Measurements from ENCODE around the gene NPIPB9. TPM values are rescaled to one million over a fixed set of nuclear protein-coding genes. Genes with fewer than 3 reads are reported as not detected.
"Not testable (repeated sequence)": the region's sequence is repeated elsewhere in the genome, so short reads cannot be mapped to it uniquely, and the experiment has no call there.

The NPIPB9 gene
- total RNA-seq, 2 donors from 2014 or later, result 3.3 to 4.8 TPM

- H3K9ac ChIP-seq (ENCODE audit: extremely low read depth, low read length, poor library complexity, severe bottlenecking); H3K27ac Mint-ChIP-seq; H3K9me3 ChIP-seq (ENCODE audit: control insufficient read depth, low read length); DNase-seq; H3K36me3 ChIP-seq (ENCODE audit: control insufficient read depth, insufficient read depth, low read length); H3K27ac ChIP-seq (ENCODE audit: low read depth, low read length); H3K27me3 ChIP-seq (ENCODE audit: control insufficient read depth, insufficient read depth, low read length, poor library complexity, severe bottlenecking); H3K36me3 Mint-ChIP-seq (ENCODE audit: low read depth); H3K27me3 Mint-ChIP-seq (ENCODE audit: insufficient read depth); H3K4me3 Mint-ChIP-seq; H3K4me1 Mint-ChIP-seq; H3K9me3 Mint-ChIP-seq; H3K4me3 ChIP-seq (ENCODE audit: low read length); H3K4me1 ChIP-seq (ENCODE audit: control insufficient read depth, insufficient read depth, low read length): not testable (repeated sequence)
- no CpG with 5 or more reads among the region's 9 CpGs for WGBS, 2 experiments (ENCODE audit: insufficient coverage in 1 of 2, insufficient read length in 1 of 2)
Measured at GRCh38 chr16:28739787-28740186, 11.8 kb upstream of the NPIPB9 start.

- not testable (repeated sequence) for H3K36me3 ChIP-seq (ENCODE audit: control insufficient read depth, insufficient read depth, low read length); H3K27ac Mint-ChIP-seq; H3K9me3 ChIP-seq (ENCODE audit: control insufficient read depth, low read length); H3K36me3 Mint-ChIP-seq (ENCODE audit: low read depth); H3K4me3 ChIP-seq (ENCODE audit: low read length); H3K27me3 Mint-ChIP-seq (ENCODE audit: insufficient read depth); H3K27me3 ChIP-seq (ENCODE audit: control insufficient read depth, insufficient read depth, low read length, poor library complexity, severe bottlenecking); DNase-seq; H3K9me3 Mint-ChIP-seq; H3K4me1 ChIP-seq (ENCODE audit: control insufficient read depth, insufficient read depth, low read length); H3K27ac ChIP-seq (ENCODE audit: low read depth, low read length); H3K9ac ChIP-seq (ENCODE audit: extremely low read depth, low read length, poor library complexity, severe bottlenecking); H3K4me1 Mint-ChIP-seq
- peak overlapping the region; percentile 40 for H3K4me3 Mint-ChIP-seq
- no CpG with 5 or more reads among the region's 27 CpGs for WGBS, 2 experiments (ENCODE audit: insufficient coverage in 1 of 2, insufficient read length in 1 of 2)
Measured at GRCh38 chr16:28740631-28741030, 11.0 kb upstream of the NPIPB9 start.

GRCh38 chr16:28741295-28741694 lies 10.3 kb upstream of the NPIPB9 start:
- not testable (repeated sequence) for H3K4me3 Mint-ChIP-seq; H3K27me3 ChIP-seq (ENCODE audit: control insufficient read depth, insufficient read depth, low read length, poor library complexity, severe bottlenecking); H3K36me3 Mint-ChIP-seq (ENCODE audit: low read depth); H3K9me3 ChIP-seq (ENCODE audit: control insufficient read depth, low read length); H3K27me3 Mint-ChIP-seq (ENCODE audit: insufficient read depth); H3K9ac ChIP-seq (ENCODE audit: extremely low read depth, low read length, poor library complexity, severe bottlenecking); H3K4me3 ChIP-seq (ENCODE audit: low read length); H3K27ac Mint-ChIP-seq; H3K4me1 Mint-ChIP-seq; H3K9me3 Mint-ChIP-seq; H3K27ac ChIP-seq (ENCODE audit: low read depth, low read length); H3K4me1 ChIP-seq (ENCODE audit: control insufficient read depth, insufficient read depth, low read length); H3K36me3 ChIP-seq (ENCODE audit: control insufficient read depth, insufficient read depth, low read length)
- DNase-seq, result peak; percentile 8
- WGBS, 2 experiments (ENCODE audit: insufficient coverage in 1 of 2, insufficient read length in 1 of 2), result no CpG with 5 or more reads among the region's 9 CpGs

GRCh38 chr16:28746618-28747350 lies 4.8 kb upstream of the NPIPB9 start:
- not testable (repeated sequence) for H3K9me3 ChIP-seq (ENCODE audit: control insufficient read depth, low read length); H3K27ac ChIP-seq (ENCODE audit: low read depth, low read length); H3K9me3 Mint-ChIP-seq; H3K9ac ChIP-seq (ENCODE audit: extremely low read depth, low read length, poor library complexity, severe bottlenecking); H3K27me3 Mint-ChIP-seq (ENCODE audit: insufficient read depth); H3K4me3 ChIP-seq (ENCODE audit: low read length); H3K36me3 ChIP-seq (ENCODE audit: control insufficient read depth, insufficient read depth, low read length); H3K27ac Mint-ChIP-seq; H3K36me3 Mint-ChIP-seq (ENCODE audit: low read depth); H3K4me1 ChIP-seq (ENCODE audit: control insufficient read depth, insufficient read depth, low read length); H3K4me3 Mint-ChIP-seq; H3K27me3 ChIP-seq (ENCODE audit: control insufficient read depth, insufficient read depth, low read length, poor library complexity, severe bottlenecking); H3K4me1 Mint-ChIP-seq
- DNase-seq, result peak; percentile 19
- WGBS, 2 experiments (ENCODE audit: insufficient coverage in 1 of 2, insufficient read length in 1 of 2), result 90% methylated on average over 12 of the region's 62 CpGs; no CpG with 5 or more reads in 1 of the 2 experiments

- not testable (repeated sequence) for H3K27ac Mint-ChIP-seq; DNase-seq; H3K4me3 Mint-ChIP-seq; H3K4me1 ChIP-seq (ENCODE audit: control insufficient read depth, insufficient read depth, low read length); H3K27ac ChIP-seq (ENCODE audit: low read depth, low read length); H3K9me3 ChIP-seq (ENCODE audit: control insufficient read depth, low read length); H3K27me3 Mint-ChIP-seq (ENCODE audit: insufficient read depth); H3K36me3 ChIP-seq (ENCODE audit: control insufficient read depth, insufficient read depth, low read length); H3K4me1 Mint-ChIP-seq; H3K4me3 ChIP-seq (ENCODE audit: low read length); H3K9ac ChIP-seq (ENCODE audit: extremely low read depth, low read length, poor library complexity, severe bottlenecking); H3K9me3 Mint-ChIP-seq; H3K36me3 Mint-ChIP-seq (ENCODE audit: low read depth); H3K27me3 ChIP-seq (ENCODE audit: control insufficient read depth, insufficient read depth, low read length, poor library complexity, severe bottlenecking)
- 33% methylated on average over 16 of the region's 33 CpGs; no CpG with 5 or more reads in 1 of the 2 experiments for WGBS, 2 experiments (ENCODE audit: insufficient coverage in 1 of 2, insufficient read length in 1 of 2)
- TF ChIP-seq CTCF (conservative IDR thresholded peaks at IDR 0.05), result peak; percentile 44
Measured at GRCh38 chr16:28749997-28750465, 1.6 kb upstream of the NPIPB9 start.

- not testable (repeated sequence) for H3K27ac ChIP-seq (ENCODE audit: low read depth, low read length); DNase-seq; H3K27ac Mint-ChIP-seq; H3K9me3 ChIP-seq (ENCODE audit: control insufficient read depth, low read length); H3K36me3 Mint-ChIP-seq (ENCODE audit: low read depth); H3K36me3 ChIP-seq (ENCODE audit: control insufficient read depth, insufficient read depth, low read length); H3K27me3 ChIP-seq (ENCODE audit: control insufficient read depth, insufficient read depth, low read length, poor library complexity, severe bottlenecking); H3K9ac ChIP-seq (ENCODE audit: extremely low read depth, low read length, poor library complexity, severe bottlenecking); H3K4me1 Mint-ChIP-seq; H3K4me3 Mint-ChIP-seq; H3K9me3 Mint-ChIP-seq; H3K4me1 ChIP-seq (ENCODE audit: control insufficient read depth, insufficient read depth, low read length); H3K4me3 ChIP-seq (ENCODE audit: low read length); H3K27me3 Mint-ChIP-seq (ENCODE audit: insufficient read depth)
- WGBS, 2 experiments (ENCODE audit: insufficient coverage in 1 of 2, insufficient read length in 1 of 2), result no CpG with 5 or more reads among the region's 48 CpGs
Measured at GRCh38 chr16:28750469-28751067, 1.0 kb upstream of the NPIPB9 start.

Data from endodermal cell (in vitro differentiated cells).